Sigmoid colon (tissue), 7 donors: Measurements from ENCODE around the gene PPP4R1. TPM values are rescaled to one million over a fixed set of nuclear protein-coding genes. Genes with fewer than 3 reads are reported as not detected.

Source experiments
- DNase-seq: peaks from one replicate; pipeline ENCODE4 v3.0.0-alpha.2; 2019
- H3K27ac ChIP-seq, 4 donors: fragments of 200-600 bp; sonication (generic); one replicate each; pipeline ENCODE4 v1.5.1; 2016 to 2019; ENCODE audit warnings: mild to moderate bottlenecking in 1 of 4
- H3K27me3 ChIP-seq, 3 donors: fragments of 200-600 bp; sonication (generic); one replicate each; pipeline ENCODE4 v1.5.1; 2019; ENCODE audit warnings: mild to moderate bottlenecking in 1 of 3
- H3K36me3 ChIP-seq, 4 donors: fragments of 200-600 bp; sonication (generic); one replicate each; pipeline ENCODE4 v1.5.1; 2016 to 2019
- H3K4me1 ChIP-seq, 4 donors: fragments of 200-600 bp; sonication (generic); one replicate each; pipeline ENCODE4 v1.5.1; 2017 to 2019
- H3K4me3 ChIP-seq, 4 donors: fragments of 200-600 bp; sonication (generic); one replicate each; pipeline ENCODE4 v1.5.1; 2017 to 2019; ENCODE audit warnings: mild to moderate bottlenecking in 2 of 4, moderate library complexity in 1 of 4
- H3K9me3 ChIP-seq, 4 donors: fragments of 200-600 bp in 3 of 4; sonication (generic) in 3 of 4; one replicate each; pipeline versions ENCODE4 v1.5.1 to v1.6.1; 2013 to 2019
- CTCF ChIP-seq, 4 experiments: fragments of 450-650 bp in 3 of 4; fragments of 200-600 bp in 1 of 4; IDR thresholded peaks; one replicate each; pipeline ENCODE4 v1.5.1; 2016 to 2019; ENCODE audit warnings: antibody characterized with exemption in 4 of 4, mild to moderate bottlenecking in 3 of 4, moderate library complexity in 2 of 4
- EP300 ChIP-seq, 4 donors: sonication (generic); formaldehyde crosslinking; IDR thresholded peaks; one replicate each; pipeline ENCODE4 v1.6.1; 2017; ENCODE audit warnings: antibody characterized with exemption in 4 of 4
- POLR2A ChIP-seq, 2 donors: fragments of 450-650 bp; IDR thresholded peaks; one replicate each; pipeline ENCODE4 v1.6.1; 2016; ENCODE audit warnings: antibody characterized with exemption in 2 of 2, mild to moderate bottlenecking in 2 of 2, moderate library complexity in 2 of 2
- POLR2AphosphoS5 ChIP-seq, 4 donors: sonication (generic); formaldehyde crosslinking; IDR thresholded peaks; one replicate each; pipeline ENCODE4 v1.6.1; 2017; ENCODE audit warnings: antibody characterized with exemption in 4 of 4
- WGBS, 2 donors: extraction: QIAGEN DNeasy Blood & Tissue Kit; methylation state at CpG; one replicate each; pipeline ENCODE4 v1.1.7; 2013; 5-methylcytosine and 5-hydroxymethylcytosine counted together
- intact Hi-C: fragments of 100-400 bp; cut with DNase I; formaldehyde crosslinking; loops from one replicate; pipeline ENCODE4 v1.15.1; 2023
- polyA plus RNA-seq, 3 donors: library from polyadenylated mRNA; stranded (reverse); fragments of 200-250 nt; gene quantifications; one replicate each; pipeline ENCODE4 v1.2.3, GENCODE V29; 2013
- total RNA-seq, 4 donors: library from RNA; depleted of rRNA; stranded (reverse); fragments of >200 nt; gene quantifications; one replicate each; pipeline ENCODE4 v1.1.0, GENCODE V29; 2016
- donor health status: healthy with polysubstance abuse.
- donor health status: Bipolar disorder and iron deficiency.
- donor health status: healthy.

The PPP4R1 gene
- total and polyA plus RNA-seq, 7 donors = 29.4 to 163 (median 126) TPM

GRCh38 chr18:9559253-9559652 lies 55.1 kb downstream of the PPP4R1 start:
- Histone ChIP-seq H3K4me1 (peaks cover 0 to 22% (median 14%) of the 10 kb centered on the region in 4 donors), H3K27ac (no peak overlapping the region), H3K9me3 (no peaks in the 10 kb centered on the region), H3K4me3 (no peak overlapping the region), H3K36me3 (peaks cover 12 to 94% (median 27%) of the 10 kb centered on the region in 4 donors), H3K27me3 (no peaks in the 10 kb centered on the region)
- TF ChIP-seq POLR2A (IDR thresholded peaks at IDR 0.05) = no peak
- TF ChIP-seq POLR2AphosphoS5 (IDR thresholded peaks at IDR 0.05) = no peak
- no peak for TF ChIP-seq CTCF (IDR thresholded peaks at IDR 0.05)
- no peak for TF ChIP-seq EP300 (IDR thresholded peaks at IDR 0.05)
- DNase-seq = no peak
- WGBS, 2 donors = 94 to 96% methylated on average over 6 of the region's 6 CpGs
- intact Hi-C loops = no loop called here

- Histone ChIP-seq H3K27ac (no peak overlapping the region), H3K27me3 (no peaks in the 10 kb centered on the region), H3K36me3 (peaks cover 12 to 94% (median 27%) of the 10 kb centered on the region in 4 donors), H3K9me3 (no peaks in the 10 kb centered on the region), H3K4me1 (peaks cover 0 to 18% (median 8%) of the 10 kb centered on the region in 4 donors), H3K4me3 (no peak overlapping the region)
- intact Hi-C loops = no loop called here
- no peak for DNase-seq
- no peak for TF ChIP-seq POLR2AphosphoS5 (IDR thresholded peaks at IDR 0.05)
- no peak for TF ChIP-seq CTCF (IDR thresholded peaks at IDR 0.05)
- TF ChIP-seq POLR2A (IDR thresholded peaks at IDR 0.05) = no peak
- no peak for TF ChIP-seq EP300 (IDR thresholded peaks at IDR 0.05)
- WGBS, 2 donors = 93% methylated on average over 4 of the region's 4 CpGs
Measured at GRCh38 chr18:9558387-9559064, 55.8 kb downstream of the PPP4R1 start.

DNA sequence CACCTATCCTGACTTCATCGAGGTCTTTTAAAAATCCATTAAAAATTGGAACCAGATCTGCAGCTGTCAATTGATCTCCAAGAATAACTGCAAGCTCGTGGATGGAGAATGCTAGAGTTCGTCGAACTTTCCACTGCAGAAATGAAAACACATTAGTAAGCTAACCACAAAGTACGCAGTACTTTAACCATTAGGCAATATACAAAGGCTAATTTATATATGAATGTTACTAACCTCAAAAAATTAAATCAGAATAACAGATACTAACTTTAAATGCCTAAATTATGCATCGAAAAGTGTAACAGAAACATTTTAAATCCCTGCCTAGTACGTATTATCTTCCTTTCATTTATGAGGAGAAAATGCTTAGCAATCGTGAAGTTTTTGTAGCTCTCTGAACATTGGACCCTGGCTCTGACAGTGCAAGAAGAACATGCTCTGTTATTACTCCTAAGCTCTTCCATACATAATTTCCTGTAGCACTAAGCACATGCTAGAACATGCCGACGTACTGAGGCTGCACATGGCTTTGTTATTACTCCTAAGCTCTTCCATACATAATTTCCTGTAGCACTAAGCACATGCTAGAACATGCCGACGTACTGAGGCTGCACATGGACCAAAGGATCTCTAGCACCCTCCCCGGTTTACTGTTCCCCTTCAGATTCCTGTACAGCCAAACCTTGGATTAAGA lies 57.0 kb downstream of the PPP4R1 start:
- no peak for DNase-seq
- H3K27me3 ChIP-seq = no peaks in the 10 kb centered on the region
- H3K9me3 ChIP-seq = peaks cover 0 to 4% (median 0%) of the 10 kb centered on the region in 4 donors
- H3K4me3 ChIP-seq = no peak overlapping the region
- no peak for TF ChIP-seq CTCF (IDR thresholded peaks at IDR 0.05)
- TF ChIP-seq POLR2AphosphoS5 (IDR thresholded peaks at IDR 0.05) = no peak
- TF ChIP-seq EP300 (IDR thresholded peaks at IDR 0.05) = no peak
- no peak for TF ChIP-seq POLR2A (IDR thresholded peaks at IDR 0.05)
- H3K4me1 ChIP-seq = peaks cover 0 to 11% (median under 1%) of the 10 kb centered on the region in 4 donors
- 93 to 94% methylated on average over 13 of the region's 13 CpGs for WGBS, 2 donors
- H3K36me3 ChIP-seq = peaks cover 12 to 94% (median 34%) of the 10 kb centered on the region in 4 donors
- intact Hi-C loops = no loop called here
- H3K27ac ChIP-seq = no peak overlapping the region

- peaks cover 0 to 11% (median 3%) of the 10 kb centered on the region in 4 donors for H3K4me1 ChIP-seq
- H3K9me3 ChIP-seq = peaks cover 0 to 4% (median 0%) of the 10 kb centered on the region in 4 donors
- no peak for DNase-seq
- WGBS, 2 donors = 89 to 94% methylated on average over 4 of the region's 4 CpGs
- no peak overlapping the region for H3K4me3 ChIP-seq
- TF ChIP-seq CTCF (IDR thresholded peaks at IDR 0.05) = no peak
- TF ChIP-seq POLR2AphosphoS5 (IDR thresholded peaks at IDR 0.05) = no peak
- no peaks in the 10 kb centered on the region for H3K27me3 ChIP-seq
- intact Hi-C loops = no loop called here
- no peak overlapping the region for H3K27ac ChIP-seq
- peaks cover 14 to 96% (median 39%) of the 10 kb centered on the region in 4 donors for H3K36me3 ChIP-seq
Measured at GRCh38 chr18:9552616-9553015, 61.7 kb downstream of the PPP4R1 start.
